HEK293T (cell line): ENCODE data around the gene NDUFS8.

ENCODE experiments used
- CTBP1 ChIP-seq: fragments of 450-650 bp; IDR thresholded peaks from 2 replicates; pipeline ENCODE4 v1.6.1; 2016; ENCODE audit warnings: borderline replicate concordance
- HDGF ChIP-seq: fragments of 450-650 bp; IDR thresholded peaks from 2 replicates; pipeline ENCODE4 v1.6.1; 2017; ENCODE audit warnings: antibody characterized with exemption, borderline replicate concordance
- SP1 ChIP-seq: fragments of 450-650 bp; IDR thresholded peaks from 2 replicates; pipeline ENCODE4 v1.6.1; 2017
- SUZ12 ChIP-seq: fragments of 450-650 bp; IDR thresholded peaks from 2 replicates; pipeline ENCODE4 v1.6.1; 2016; ENCODE audit warnings: mild to moderate bottlenecking
- TARDBP ChIP-seq: fragments of 450-650 bp; IDR thresholded peaks from 2 replicates; pipeline ENCODE4 v1.6.1; 2016
- ZNF384 ChIP-seq: fragments of 450-650 bp; IDR thresholded peaks from 2 replicates; pipeline ENCODE4 v1.6.1; 2016
- TF ChIP-seq, protein P1 (sequence below): fragments of 450-650 bp; IDR thresholded peaks from 2 replicates; pipeline ENCODE4 v1.6.1; 2016

DNA sequence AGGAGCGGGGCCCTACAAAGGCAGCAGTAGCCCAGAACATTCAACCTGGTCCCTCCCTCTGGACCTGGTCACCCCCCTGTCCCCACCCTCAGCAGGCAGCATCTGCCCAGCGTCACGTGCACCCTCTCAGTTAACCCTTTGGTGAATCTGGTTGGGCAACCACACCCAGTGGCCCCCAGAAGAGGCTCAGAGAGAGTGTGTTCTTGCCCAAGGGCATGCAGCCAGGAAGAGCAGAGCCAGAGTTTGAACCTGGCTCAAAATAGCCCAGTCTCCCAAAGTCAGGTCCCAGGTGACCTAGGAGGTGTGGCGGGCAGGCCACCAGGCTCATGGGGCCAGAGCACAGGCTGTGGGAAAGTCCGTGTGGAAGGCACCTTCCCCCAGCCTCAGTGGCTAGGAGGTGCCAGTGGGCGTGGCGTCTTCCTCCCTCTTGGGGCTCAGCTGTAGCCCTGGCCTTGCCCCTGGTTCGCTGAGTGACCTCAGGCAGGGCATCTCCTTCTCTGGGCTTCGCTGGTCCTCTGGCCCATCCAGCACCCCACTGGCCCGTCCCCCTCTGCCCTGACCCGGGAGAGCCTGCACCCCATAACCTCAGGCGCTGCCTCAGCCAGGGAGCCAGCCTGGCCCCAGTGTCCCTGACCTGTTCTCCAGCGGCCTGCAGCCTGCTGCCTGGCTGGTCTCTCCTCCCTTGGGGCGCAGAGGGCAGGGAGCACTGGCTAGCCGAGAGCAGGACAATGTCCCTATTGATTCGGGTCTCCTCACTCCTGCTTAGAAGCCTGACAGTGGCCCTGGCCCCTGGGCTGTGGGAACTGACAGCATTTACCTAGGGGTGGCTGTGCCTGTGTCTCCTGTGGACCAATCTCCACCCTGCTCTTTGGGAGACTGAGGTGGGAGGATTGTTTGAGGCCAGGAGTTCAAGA lies 13.3 kb upstream of the NDUFS8 start:
- TF ChIP-seq SUZ12 = no peak
- no peak for TF ChIP-seq SP1
- no peak for TF ChIP-seq HDGF
- TF ChIP-seq ZNF384 = no peak
- TF ChIP-seq TARDBP = no peak
- TF ChIP-seq, protein P1, sequence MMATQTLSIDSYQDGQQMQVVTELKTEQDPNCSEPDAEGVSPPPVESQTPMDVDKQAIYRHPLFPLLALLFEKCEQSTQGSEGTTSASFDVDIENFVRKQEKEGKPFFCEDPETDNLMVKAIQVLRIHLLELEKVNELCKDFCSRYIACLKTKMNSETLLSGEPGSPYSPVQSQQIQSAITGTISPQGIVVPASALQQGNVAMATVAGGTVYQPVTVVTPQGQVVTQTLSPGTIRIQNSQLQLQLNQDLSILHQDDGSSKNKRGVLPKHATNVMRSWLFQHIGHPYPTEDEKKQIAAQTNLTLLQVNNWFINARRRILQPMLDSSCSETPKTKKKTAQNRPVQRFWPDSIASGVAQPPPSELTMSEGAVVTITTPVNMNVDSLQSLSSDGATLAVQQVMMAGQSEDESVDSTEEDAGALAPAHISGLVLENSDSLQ = no peak
- TF ChIP-seq CTBP1 = no peak
